Measurements from ENCODE around the gene HEATR5A. TPM values are rescaled to one million over a fixed set of nuclear protein-coding genes. Genes with fewer than 3 reads are reported as not detected.

Gene HEATR5A
- total and polyA plus RNA-seq, 9 of the 15 experiments (the other 6 are each of a cell fraction or from before 2014, with no cell fraction given), result 8.0 to 50.9 (median 23.0) TPM

- TF ChIP-seq HNRNPL (IDR thresholded peaks at IDR 0.05; ENCODE audit: low read depth, low read length) (no peak), NUFIP1 (IDR thresholded peaks at IDR 0.05; ENCODE audit: partially characterized antibody) (no peak), NONO (IDR thresholded peaks at IDR 0.05; ENCODE audit: low read depth in 2 of 2, low read length in 1 of 2) (peak in 1 of 2 experiments; percentile 56; a peak in 1 of 4 replicates), TSHZ1 (CRISPR knock-in tag; IDR thresholded peaks at IDR 0.05) (no peak), ZNF436 (CRISPR knock-in tag; IDR thresholded peaks at IDR 0.05) (no peak), ZBTB1 (CRISPR knock-in tag; IDR thresholded peaks at IDR 0.05; ENCODE audit: borderline replicate concordance, low read depth) (no peak; the same call in 1 of the 2 replicates), DLX4 (CRISPR knock-in tag; IDR thresholded peaks at IDR 0.05) (no peak), TFE3 (CRISPR knock-in tag; IDR thresholded peaks at IDR 0.05) (no peak), ERF (CRISPR knock-in tag; IDR thresholded peaks at IDR 0.05) (no peak), HCFC1 (IDR thresholded peaks at IDR 0.05; ENCODE audit: low read depth, low read length) (no peak; the same call in 1 of the 2 replicates), RUNX1 (IDR thresholded peaks at IDR 0.05; ENCODE audit: low read depth) (no peak), DACH1 (IDR thresholded peaks at IDR 0.05; ENCODE audit: partially characterized antibody) (peak; percentile 11)
Observed at GRCh38 chr14:31456841-31457664, 36.7 kb upstream of the HEATR5A start, which contains the start of gene DTD2 (continued).
